SK-N-MC (cell line): Measurements from ENCODE around the gene UST.
A peak's percentile ranks its signal among the peaks of the same experiment; 100 is the strongest.

Experiments used
- DNase-seq: peaks from one replicate; pipeline ENCODE4 v3.0.0-alpha.2; 2011; ENCODE audit warnings: low read depth, low spot score
- H3K27ac ChIP-seq: fragments of 200-600 bp; sonication (generic); 2 replicates; pipeline ENCODE4 v1.5.1; 2016; ENCODE audit warnings: mixed run types
- H3K36me3 ChIP-seq: fragments of 200-600 bp; sonication (generic); 2 replicates; pipeline ENCODE4 v1.6.1; 2017; ENCODE audit warnings: antibody characterized with exemption, low read length, mixed read lengths; ENCODE audit not compliant: insufficient read depth
- H3K4me3 ChIP-seq: fragments of 200-600 bp; sonication (generic); 2 replicates; pipeline ENCODE4 v1.5.1; 2016
- H3K9ac ChIP-seq: fragments of 200-600 bp; sonication (generic); 2 replicates; pipeline ENCODE4 v1.8.0; 2017; ENCODE audit warnings: mixed run types, mixed read lengths; ENCODE audit not compliant: insufficient read length
- H3K9me3 ChIP-seq: fragments of 200-600 bp; sonication (generic); 2 replicates; pipeline ENCODE4 v1.6.1; 2017; ENCODE audit warnings: low read depth, mild to moderate bottlenecking, antibody characterized with exemption, low read length, moderate library complexity, mixed read lengths
- EZH2 ChIP-seq: fragments of 200-600 bp; sonication (generic); IDR thresholded peaks from one replicate; pipeline ENCODE4 v1.6.1; 2017; ENCODE audit warnings: antibody characterized with exemption
- FOXP2 ChIP-seq: optimal IDR thresholded peaks from 2 replicates; pipeline ENCODE3; 2011; ENCODE audit warnings: mild to moderate bottlenecking, moderate library complexity; ENCODE audit not compliant: insufficient read depth; ENCODE audit errors: extremely low read length, control extremely low read depth
- POLR2AphosphoS5 ChIP-seq: IDR thresholded peaks from 2 replicates; pipeline ENCODE4 v1.6.1; 2012; ENCODE audit warnings: mild to moderate bottlenecking, low read depth, low read length, borderline replicate concordance

Gene UST

GRCh38 chr6:148829415-148830101 lies 82.7 kb downstream of the UST start:
- Histone ChIP-seq H3K9me3 (no peaks in the 10 kb centered on the region), H3K36me3 (no peaks in the 10 kb centered on the region), H3K4me3 (no peak overlapping the region), H3K27ac (no peak overlapping the region), H3K9ac (no peak overlapping the region)
- no peak for DNase-seq
- no peak for TF ChIP-seq POLR2AphosphoS5
- TF ChIP-seq FOXP2 = no peak
- no peak for TF ChIP-seq EZH2

- H3K9me3 ChIP-seq = no peaks in the 10 kb centered on the region
- no peak for DNase-seq
- no peak overlapping the region for H3K27ac ChIP-seq
- no peak overlapping the region for H3K9ac ChIP-seq
- TF ChIP-seq FOXP2 (no peak), EZH2 (no peak), POLR2AphosphoS5 (no peak)
- H3K36me3 ChIP-seq = no peaks in the 10 kb centered on the region
- H3K4me3 ChIP-seq = no peak overlapping the region
These were observed 83.8 kb downstream of the UST start for GRCh38 chr6:148830614-148831013.

GRCh38 chr6:148831064-148831463 lies 84.2 kb downstream of the UST start:
- no peak overlapping the region for H3K9ac ChIP-seq
- no peaks in the 10 kb centered on the region for H3K36me3 ChIP-seq
- no peak for DNase-seq
- TF ChIP-seq POLR2AphosphoS5 (no peak), FOXP2 (no peak), EZH2 (no peak)
- H3K9me3 ChIP-seq = no peaks in the 10 kb centered on the region
- no peak overlapping the region for H3K4me3 ChIP-seq
- H3K27ac ChIP-seq = no peak overlapping the region

GRCh38 chr6:148831531-148831930 lies 84.7 kb downstream of the UST start:
- Histone ChIP-seq H3K9ac (no peak overlapping the region), H3K36me3 (no peaks in the 10 kb centered on the region), H3K4me3 (no peak overlapping the region), H3K9me3 (no peaks in the 10 kb centered on the region), H3K27ac (no peak overlapping the region)
- no peak for DNase-seq
- TF ChIP-seq POLR2AphosphoS5 (no peak), EZH2 (no peak), FOXP2 (no peak)

GRCh38 chr6:148835920-148836441 lies 89.2 kb downstream of the UST start:
- Histone ChIP-seq H3K36me3 (no peaks in the 10 kb centered on the region), H3K4me3 (peak overlapping the region; percentile 51), H3K9ac (peak overlapping the region; percentile 34), H3K27ac (peak overlapping the region; percentile 55), H3K9me3 (no peaks in the 10 kb centered on the region)
- TF ChIP-seq POLR2AphosphoS5 (no peak), EZH2 (no peak), FOXP2 (no peak)
- peak; percentile 61 for DNase-seq

GRCh38 chr6:148836751-148837150 lies 89.9 kb downstream of the UST start:
- Histone ChIP-seq H3K36me3 (no peaks in the 10 kb centered on the region), H3K9ac (no peak overlapping the region), H3K27ac (no peak overlapping the region), H3K4me3 (no peak overlapping the region), H3K9me3 (no peaks in the 10 kb centered on the region)
- TF ChIP-seq POLR2AphosphoS5 (no peak), FOXP2 (no peak)
- no peak for DNase-seq

GRCh38 chr6:148837941-148838340 lies 91.1 kb downstream of the UST start:
- Histone ChIP-seq H3K27ac (no peak overlapping the region), H3K36me3 (no peaks in the 10 kb centered on the region), H3K9me3 (no peaks in the 10 kb centered on the region), H3K4me3 (no peak overlapping the region), H3K9ac (no peak overlapping the region)
- TF ChIP-seq POLR2AphosphoS5 (no peak), EZH2 (no peak), FOXP2 (no peak)
- no peak for DNase-seq

GRCh38 chr6:148839044-148839443 lies 92.2 kb downstream of the UST start:
- DNase-seq = no peak
- Histone ChIP-seq H3K9ac (no peak overlapping the region), H3K27ac (no peak overlapping the region), H3K36me3 (no peaks in the 10 kb centered on the region), H3K4me3 (no peak overlapping the region), H3K9me3 (no peaks in the 10 kb centered on the region)
- TF ChIP-seq POLR2AphosphoS5 (no peak), FOXP2 (no peak), EZH2 (no peak)

GRCh38 chr6:148840256-148840655 lies 93.4 kb downstream of the UST start:
- DNase-seq = no peak
- H3K27ac ChIP-seq = no peak overlapping the region
- no peak overlapping the region for H3K4me3 ChIP-seq
- no peaks in the 10 kb centered on the region for H3K36me3 ChIP-seq
- H3K9ac ChIP-seq = no peak overlapping the region
- no peaks in the 10 kb centered on the region for H3K9me3 ChIP-seq
- TF ChIP-seq POLR2AphosphoS5 (no peak), FOXP2 (no peak), EZH2 (no peak)
